ENCODE measurements around the gene MRE11.
A peak's percentile ranks its signal among the peaks of the same experiment; 100 is the strongest.

The MRE11 gene

GRCh38 chr11:94500181-94500580 lies 6.5 kb upstream of the MRE11 start:
- TF ChIP-seq CTCF (IDR thresholded peaks at IDR 0.05; ENCODE audit: low read depth, low read length, poor library complexity, severe bottlenecking) (no peak), EZH2phosphoT487 (IDR thresholded peaks at IDR 0.05; ENCODE audit: borderline replicate concordance, low read length) (no peak)
- no peaks in the 10 kb centered on the region for H3K9me3 ChIP-seq (ENCODE audit: control insufficient read depth, insufficient read depth, low read length)

GRCh38 chr11:94494126-94494680 lies 559 bp upstream of the MRE11 start:
- H3K9me3 ChIP-seq (ENCODE audit: control insufficient read depth, insufficient read depth, low read length): no peaks in the 10 kb centered on the region
- H3F3A ChIP-seq (ENCODE audit: control insufficient read depth, insufficient read depth): no peaks in the 10 kb centered on the region
- H3K79me2 ChIP-seq (ENCODE audit: control insufficient read depth, low read length): peaks cover 64% of the 10 kb centered on the region
- H4K20me1 ChIP-seq (ENCODE audit: control insufficient read depth, insufficient read depth, low read depth, low read length): no peaks in the 10 kb centered on the region
- peak overlapping the region; percentile 89 for H3K4me3 ChIP-seq (ENCODE audit: low read length)
- no peaks in the 10 kb centered on the region for H3K9me2 ChIP-seq (replicated peaks; ENCODE audit: control insufficient read depth, low read length)
- no peaks in the 10 kb centered on the region for H3K27me3 ChIP-seq (ENCODE audit: control insufficient read depth, low read length)
- peak overlapping the region; percentile 78 for H3K4me2 ChIP-seq (ENCODE audit: low read length)
- peak overlapping the region; percentile 53; the same call in 1 of the 2 replicates for H3K27ac ChIP-seq (ENCODE audit: low read depth, low read length)
- peaks cover 22% of the 10 kb centered on the region for H3K4me1 ChIP-seq (ENCODE audit: control insufficient read depth, low read length)
- H3K36me3 ChIP-seq (ENCODE audit: control insufficient read depth, low read length): peaks cover 61% of the 10 kb centered on the region
- no peak for TF ChIP-seq EZH2phosphoT487 (IDR thresholded peaks at IDR 0.05; ENCODE audit: borderline replicate concordance, low read length)
- no peak for TF ChIP-seq CTCF (IDR thresholded peaks at IDR 0.05; ENCODE audit: low read depth, low read length, poor library complexity, severe bottlenecking)

More at GRCh38 chr11:94500181-94500580, 6.5 kb upstream of the MRE11 start:
- no peak overlapping the region for H3K4me2 ChIP-seq (ENCODE audit: low read length)
- no peaks in the 10 kb centered on the region for H3F3A ChIP-seq (ENCODE audit: control insufficient read depth, insufficient read depth)
- no peak overlapping the region for H3K27ac ChIP-seq (ENCODE audit: low read depth, low read length)
- H3K27me3 ChIP-seq (ENCODE audit: control insufficient read depth, low read length): no peaks in the 10 kb centered on the region
- H3K79me2 ChIP-seq (ENCODE audit: control insufficient read depth, low read length): peaks cover 8% of the 10 kb centered on the region
- H3K9me2 ChIP-seq (replicated peaks; ENCODE audit: control insufficient read depth, low read length): no peaks in the 10 kb centered on the region
- peaks cover 2% of the 10 kb centered on the region for H3K4me1 ChIP-seq (ENCODE audit: control insufficient read depth, low read length)
- peaks cover 43% of the 10 kb centered on the region for H3K36me3 ChIP-seq (ENCODE audit: control insufficient read depth, low read length)
- H3K4me3 ChIP-seq (ENCODE audit: low read length): no peak overlapping the region
- H4K20me1 ChIP-seq (ENCODE audit: control insufficient read depth, insufficient read depth, low read depth, low read length): no peaks in the 10 kb centered on the region

GRCh38 chr11:94486068-94486467 lies 7.6 kb downstream of the MRE11 start:
- no peaks in the 10 kb centered on the region for H4K20me1 ChIP-seq (ENCODE audit: control insufficient read depth, insufficient read depth, low read depth, low read length)
- peaks cover 96% of the 10 kb centered on the region for H3K36me3 ChIP-seq (ENCODE audit: control insufficient read depth, low read length)
- no peaks in the 10 kb centered on the region for H3K9me3 ChIP-seq (ENCODE audit: control insufficient read depth, insufficient read depth, low read length)
- no peak overlapping the region for H3K4me2 ChIP-seq (ENCODE audit: low read length)
- no peaks in the 10 kb centered on the region for H3K9me2 ChIP-seq (replicated peaks; ENCODE audit: control insufficient read depth, low read length)
- H3F3A ChIP-seq (ENCODE audit: control insufficient read depth, insufficient read depth): no peaks in the 10 kb centered on the region
- H3K79me2 ChIP-seq (ENCODE audit: control insufficient read depth, low read length): peaks cover 29% of the 10 kb centered on the region
- H3K4me3 ChIP-seq (ENCODE audit: low read length): no peak overlapping the region
- H3K27me3 ChIP-seq (ENCODE audit: control insufficient read depth, low read length): no peaks in the 10 kb centered on the region
- no peak overlapping the region for H3K27ac ChIP-seq (ENCODE audit: low read depth, low read length)
- TF ChIP-seq EZH2phosphoT487 (IDR thresholded peaks at IDR 0.05; ENCODE audit: borderline replicate concordance, low read length): no peak
- TF ChIP-seq CTCF (IDR thresholded peaks at IDR 0.05; ENCODE audit: low read depth, low read length, poor library complexity, severe bottlenecking): no peak
- H3K4me1 ChIP-seq (ENCODE audit: control insufficient read depth, low read length): no peaks in the 10 kb centered on the region
